NCI-H446 treated with DMSO at 0.1 percent for 48 hours (cell line): ENCODE data around the gene HERC2.
"Not testable (repeated sequence)": the region's sequence is repeated elsewhere in the genome, so short reads cannot be mapped to it uniquely, and the experiment has no call there.

Source experiments
- DNase-seq: peaks from one replicate; lab custom pipeline; 2025; lab: John Stamatoyannopoulos, UW

The HERC2 gene

GRCh38 chr15:28129231-28129848 is 192.6 kb downstream of the HERC2 start:
- no peak for DNase-seq

GRCh38 chr15:28128031-28128430 is 193.9 kb downstream of the HERC2 start:
- no peak for DNase-seq

- no peak for DNase-seq
Observed at GRCh38 chr15:28127036-28127435, 194.9 kb downstream of the HERC2 start.

- no peak for DNase-seq
Observed at GRCh38 chr15:28125673-28126651, 196.0 kb downstream of the HERC2 start.

GRCh38 chr15:28124841-28125240 is 197.1 kb downstream of the HERC2 start:
- DNase-seq = no peak

- DNase-seq = no peak
Observed at GRCh38 chr15:28123408-28124023, 198.5 kb downstream of the HERC2 start.

- no peak for DNase-seq
Observed at GRCh38 chr15:28122038-28122949, 199.7 kb downstream of the HERC2 start.

GRCh38 chr15:28121577-28121976 is 200.4 kb downstream of the HERC2 start:
- DNase-seq = not testable (repeated sequence)

- no peak for DNase-seq
Observed at GRCh38 chr15:28120359-28120640, 201.7 kb downstream of the HERC2 start.

GRCh38 chr15:28118531-28118930 is 203.4 kb downstream of the HERC2 start:
- no peak for DNase-seq

GRCh38 chr15:28118083-28118482 is 203.9 kb downstream of the HERC2 start:
- DNase-seq = no peak

- no peak for DNase-seq
Observed at GRCh38 chr15:28117432-28117990, 204.5 kb downstream of the HERC2 start.

GRCh38 chr15:28116521-28117431 is 205.2 kb downstream of the HERC2 start:
- DNase-seq = no peak

- DNase-seq = no peak
Observed at GRCh38 chr15:28115871-28116270, 206.1 kb downstream of the HERC2 start.

- no peak for DNase-seq
Observed at GRCh38 chr15:28114721-28115622, 207.0 kb downstream of the HERC2 start.

- no peak for DNase-seq
Observed at GRCh38 chr15:28114114-28114455, 207.9 kb downstream of the HERC2 start.

- DNase-seq = no peak
Observed at GRCh38 chr15:28113394-28114113, 208.4 kb downstream of the HERC2 start.

GRCh38 chr15:28112962-28113361 is 209.0 kb downstream of the HERC2 start:
- DNase-seq = no peak
